ENCODE results near the gene RNF169. TPM values are rescaled to one million over a fixed set of nuclear protein-coding genes. Genes with fewer than 3 reads are reported as not detected.

RNF169 gene
- total and polyA plus RNA-seq, 2 of the 4 experiments (the other 2 are of a cell fraction): 3.6 to 23.3 TPM

DNA sequence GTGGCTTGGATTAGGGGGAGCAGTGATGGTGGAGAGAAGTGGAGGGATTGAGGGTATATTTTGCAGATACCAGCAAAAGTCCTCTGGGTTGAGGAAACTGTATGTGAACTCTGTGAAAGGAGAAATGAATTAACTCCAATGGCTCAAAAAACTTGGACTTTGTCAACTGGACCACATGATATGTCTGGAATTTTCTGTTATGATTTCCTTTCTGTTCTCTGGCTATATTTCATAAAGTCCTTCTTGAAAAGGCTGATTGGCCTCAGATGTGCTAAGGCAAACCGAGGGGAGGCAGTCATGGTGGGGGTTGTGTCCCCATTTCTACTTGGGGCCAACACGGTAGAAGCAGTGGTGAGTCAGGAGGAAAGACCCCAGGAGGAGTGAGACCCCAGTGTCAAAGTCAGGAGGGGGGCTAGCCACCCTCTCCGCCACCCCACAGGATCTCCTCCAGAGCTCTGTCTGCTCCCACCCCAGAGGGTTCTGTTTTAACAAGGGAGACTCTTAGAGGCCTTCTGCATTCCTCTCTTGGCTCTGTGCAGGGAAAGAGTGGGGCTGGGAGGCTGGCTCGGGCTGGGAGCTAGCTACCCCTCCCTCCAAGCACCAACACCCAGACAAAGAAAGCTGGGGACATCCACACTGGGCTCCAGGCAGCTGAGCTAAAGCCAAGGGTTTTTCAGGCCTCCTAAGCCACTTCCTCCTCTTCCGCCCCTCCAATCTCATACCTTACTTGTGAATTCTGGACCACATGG is 31.3 kb upstream of the RNF169 start:
- Histone ChIP-seq H3K56ac (ENCODE audit: extremely low read depth, insufficient read depth, low read length) (no peak overlapping the region), H3K9ac (ENCODE audit: low read depth, low read length) (peak overlapping the region; percentile 10; the same call in 1 of the 2 replicates), H2AFZ (replicated peaks; ENCODE audit: low read length, poor library complexity) (no peak overlapping the region), H3K27me3 (ENCODE audit: control insufficient read depth, insufficient read depth, low read length) (no peaks in the 10 kb centered on the region), H4K91ac (ENCODE audit: insufficient read depth, low read depth, low read length) (peak overlapping the region; percentile 37; the same call in 1 of the 2 replicates), H2AK9ac (replicated peaks; ENCODE audit: low read depth, low read length, poor library complexity) (peak overlapping the region; percentile 71), H2BK15ac (ENCODE audit: low read depth, low read length) (no peak overlapping the region; the same call in 2 of the 3 replicates), H3K79me1 (ENCODE audit: low read depth in 1 of 2, low read length in 2 of 2) (no peaks in the 10 kb centered on the region), H2AK5ac (ENCODE audit: low read depth, low read length) (peak overlapping the region; percentile 20), H2BK120ac (ENCODE audit: low read depth, low read length) (peak overlapping the region; percentile 45; the same call in 1 of the 2 replicates), H4K5ac (ENCODE audit: low read depth, low read length) (peak overlapping the region; percentile 86), H4K20me1 (ENCODE audit: insufficient read depth, low read length) (no peaks in the 10 kb centered on the region), H2BK20ac (ENCODE audit: low read depth, low read length) (peak overlapping the region; percentile 3; the same call in 1 of the 2 replicates), H2BK5ac (ENCODE audit: low read depth, low read length, poor library complexity, severe bottlenecking) (peak overlapping the region; percentile 26), H3K4me1 (ENCODE audit: control insufficient read depth, insufficient read depth, low read length) (peaks cover 33% of the 10 kb centered on the region), H3K23ac (ENCODE audit: low read depth, low read length) (no peak overlapping the region), H3K4ac (ENCODE audit: low read depth, low read length) (peak overlapping the region; percentile 11; the same call in 1 of the 2 replicates), H3K14ac (replicated peaks; ENCODE audit: low read depth, low read length) (no peak overlapping the region), H3K27ac (ENCODE audit: insufficient read depth, low read length) (peak overlapping the region; percentile 71; the same call in 1 of the 2 replicates), H3K4me3 (ENCODE audit: insufficient read depth, low read depth, low read length) (no peak overlapping the region), H3K9me1 (ENCODE audit: insufficient read depth, low read length) (peaks cover 11% of the 10 kb centered on the region; the same call in 1 of the 2 replicates), H3K4me2 (ENCODE audit: low read depth, low read length) (no peak overlapping the region), H3K18ac (ENCODE audit: low read depth, low read length) (peak overlapping the region; percentile 93), H3K36me3 (ENCODE audit: control insufficient read depth, insufficient read depth, low read length) (no peaks in the 10 kb centered on the region), H4K8ac (ENCODE audit: low read depth in 2 of 2, low read length in 2 of 2) (peak overlapping the region in 1 of 2 experiments; percentile 44; a peak in 2 of 4 replicates), H3K9me3 (ENCODE audit: control insufficient read depth, insufficient read depth, low read length) (no peaks in the 10 kb centered on the region)
- no CpG with 5 or more reads among the region's 5 CpGs for WGBS, 2 experiments (ENCODE audit: extremely low coverage in 2 of 2, insufficient read length in 1 of 2)
- POLR2A ChIA-PET (ENCODE audit: unreplicated experiment): no interaction called here
- DNase-seq (no peak), ATAC-seq (ENCODE audit: low read depth) (peak; percentile 5; the same call in 1 of the 2 replicates)
- intact Hi-C loops (cut with micrococcal nuclease) (no loop called here), dilution Hi-C loops (cut with HindIII; ENCODE audit: low sequenced_read_pairs, unreplicated experiment) (no loop called here), in situ Hi-C loops (cut with MboI; ENCODE audit: low sequenced_read_pairs) (no loop called here)
- no TSS peak for BruUV-seq (replicated peaks)
- TF ChIP-seq SMC3 (IDR thresholded peaks at IDR 0.05; ENCODE audit: low read depth, low read length) (no peak), CHD1 (IDR thresholded peaks at IDR 0.05; ENCODE audit: low read depth, low read length) (no peak), BHLHE40 (IDR thresholded peaks at IDR 0.05; ENCODE audit: low read depth, low read length) (no peak), MAFK (IDR thresholded peaks at IDR 0.05; ENCODE audit: low read depth, low read length) (no peak), POLR2A (IDR thresholded peaks at IDR 0.05; ENCODE audit: low read depth, low read length) (no peak), USF2 (IDR thresholded peaks at IDR 0.05; ENCODE audit: low read depth, low read length) (no peak), MAZ (IDR thresholded peaks at IDR 0.05; ENCODE audit: borderline replicate concordance, low read depth, low read length) (no peak), ELK1 (IDR thresholded peaks at IDR 0.05; ENCODE audit: borderline replicate concordance, low read depth, low read length) (no peak), NFE2L2 (IDR thresholded peaks at IDR 0.05; ENCODE audit: low read depth, low read length) (no peak), FOS (IDR thresholded peaks at IDR 0.05; ENCODE audit: low read depth, low read length) (no peak), CEBPB (IDR thresholded peaks at IDR 0.05; ENCODE audit: low read depth, low read length) (no peak)
- CTCF ChIA-PET: interaction anchor here (1.3 kb wide), 1 partner anchor 9 kb away, joined by 5 read pairs; no protein-coding TSS in a partner anchor
